Activated CD4-positive, alpha-beta T cell treated with anti-CD3 and anti-CD28 coated beads, Interleukin-2, amount 50 U/mL, for 24 hours (primary cell): Measurements from ENCODE around the gene MRI1.
A peak's percentile ranks its signal among the peaks of the same experiment; 100 is the strongest.
"Not testable (repeated sequence)": the region's sequence is repeated elsewhere in the genome, so short reads cannot be mapped to it uniquely, and the experiment has no call there.

Experiments
- DNase-seq, 2 donors: peaks; one replicate each; pipeline ENCODE4 v3.0.0-alpha.2; 2020; ENCODE audit warnings: low read depth in 1 of 2, low spot score in 1 of 2

Gene MRI1

GRCh38 chr19:13764101-13764807 is at the start of gene MRI1:
MRI1 (plus strand) TSS chr19:13764522; CDS start chr19:13764589, 67 bp downstream.
- peak; percentile 42 to 53 for DNase-seq

GRCh38 chr19:13717194-13717643 is 47.1 kb upstream of the MRI1 start:
- no peak for DNase-seq

GRCh38 chr19:13718733-13719132 is 45.6 kb upstream of the MRI1 start:
- no peak for DNase-seq

- DNase-seq: no peak
Measured at GRCh38 chr19:13722146-13722545, 42.2 kb upstream of the MRI1 start.

- no peak for DNase-seq
Measured at GRCh38 chr19:13723206-13723605, 41.1 kb upstream of the MRI1 start.

GRCh38 chr19:13726323-13726722 is 38.0 kb upstream of the MRI1 start:
- DNase-seq: no peak

GRCh38 chr19:13727798-13728197 is 36.5 kb upstream of the MRI1 start:
- DNase-seq: no peak

GRCh38 chr19:13729859-13730258 is 34.5 kb upstream of the MRI1 start:
- no peak for DNase-seq

GRCh38 chr19:13731147-13731964 is 33.0 kb upstream of the MRI1 start:
- DNase-seq: peak; percentile 83 to 84

GRCh38 chr19:13732337-13732736 is 32.0 kb upstream of the MRI1 start:
- no peak for DNase-seq

- DNase-seq: no peak
Measured at GRCh38 chr19:13734751-13735150, 29.6 kb upstream of the MRI1 start.

GRCh38 chr19:13738073-13738472 is 26.2 kb upstream of the MRI1 start:
- DNase-seq: no peak

GRCh38 chr19:13741893-13742292 is 22.4 kb upstream of the MRI1 start:
- DNase-seq: no peak

GRCh38 chr19:13742756-13743155 is 21.6 kb upstream of the MRI1 start:
- DNase-seq: no peak

- no peak for DNase-seq
Measured at GRCh38 chr19:13744174-13744573, 20.1 kb upstream of the MRI1 start.

- DNase-seq: no peak
Measured at GRCh38 chr19:13747098-13747453, 17.2 kb upstream of the MRI1 start.

GRCh38 chr19:13748169-13748828 is 16.0 kb upstream of the MRI1 start:
- DNase-seq: no peak

GRCh38 chr19:13751436-13751835 is 12.9 kb upstream of the MRI1 start:
- DNase-seq: no peak

- not testable (repeated sequence) for DNase-seq
Measured at GRCh38 chr19:13753622-13754021, 10.7 kb upstream of the MRI1 start.

GRCh38 chr19:13756210-13756609 is 8.1 kb upstream of the MRI1 start:
- no peak for DNase-seq

GRCh38 chr19:13757805-13758772 is 6.2 kb upstream of the MRI1 start:
- DNase-seq: no peak
